BLaER1 (cell line): ENCODE data around the gene AKR1B1.

ENCODE experiments used
- H3K27ac ChIP-seq: shearing (Covaris generic); formaldehyde crosslinking; 2 replicates; pipeline ENCODE4 v1.8.1; 2022
- H3K27me3 ChIP-seq: shearing (Covaris generic); formaldehyde crosslinking; 2 replicates; pipeline ENCODE4 v1.8.1; 2022
- H3K36me3 ChIP-seq: shearing (Covaris generic); formaldehyde crosslinking; 2 replicates; pipeline ENCODE4 v1.8.1; 2022
- H3K4me1 ChIP-seq: shearing (Covaris generic); formaldehyde crosslinking; 2 replicates; pipeline ENCODE4 v1.8.1; 2022
- H3K4me2 ChIP-seq: shearing (Covaris generic); formaldehyde crosslinking; 2 replicates; pipeline ENCODE4 v1.8.1; 2022
- H3K4me3 ChIP-seq: shearing (Covaris generic); formaldehyde crosslinking; 2 replicates; pipeline ENCODE4 v1.8.1; 2022
- H3K9ac ChIP-seq: shearing (Covaris generic); formaldehyde crosslinking; 2 replicates; pipeline ENCODE4 v1.8.1; 2022
- H3K9me3 ChIP-seq: shearing (Covaris generic); formaldehyde crosslinking; 2 replicates; pipeline ENCODE4 v1.8.1; 2022
- H4K20me1 ChIP-seq: shearing (Covaris generic); formaldehyde crosslinking; 2 replicates; pipeline ENCODE4 v1.8.1; 2022
- Cebpa-rat ChIP-seq: shearing (Covaris generic); IDR thresholded peaks from 2 replicates; pipeline ENCODE4 v1.8.1; 2022

The AKR1B1 gene

DNA sequence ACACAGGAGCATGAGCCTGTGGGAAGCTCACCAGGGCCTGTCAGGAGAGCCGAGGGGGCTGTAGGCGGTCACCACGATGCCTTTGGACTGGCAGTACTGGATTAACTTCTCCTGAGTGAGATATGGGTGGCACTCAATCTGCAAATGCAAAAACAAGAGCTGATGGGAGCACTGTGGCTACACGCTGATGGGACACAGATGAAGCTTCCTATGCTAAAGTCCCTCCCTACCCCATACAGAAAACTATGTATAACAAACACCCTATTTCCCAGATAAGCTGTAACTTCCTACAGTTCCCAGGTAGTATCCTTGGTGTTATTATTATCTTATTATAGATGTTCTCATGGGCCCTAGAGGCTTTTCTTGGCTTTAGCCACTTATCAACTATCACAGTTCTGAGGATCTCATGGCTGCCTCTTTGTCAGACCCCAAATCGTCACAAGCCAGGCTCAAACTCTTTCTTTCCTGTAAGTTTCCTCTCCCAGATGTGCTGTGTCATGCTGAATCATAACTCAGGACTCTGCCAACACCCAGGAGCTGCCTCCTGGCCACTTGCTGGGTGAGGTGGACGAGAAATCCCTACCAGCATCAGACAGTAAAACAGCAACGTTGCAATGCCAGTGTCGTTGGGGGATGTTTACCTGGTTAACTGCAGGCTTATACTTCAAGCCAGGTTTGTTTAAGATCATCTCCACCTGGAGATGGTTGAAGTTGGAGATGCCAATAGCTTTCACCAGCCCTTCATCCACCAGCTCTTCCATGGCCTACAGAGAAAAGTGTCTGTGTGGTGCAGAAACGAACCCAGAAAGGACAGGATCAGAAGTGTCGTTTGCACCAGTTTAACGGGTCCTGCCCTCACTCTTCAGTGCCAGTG is 10.3 kb downstream of the AKR1B1 start:
- TF ChIP-seq Cebpa-rat = no peak
- Histone ChIP-seq H3K9ac (no peak overlapping the region), H3K4me2 (no peak overlapping the region)

DNA sequence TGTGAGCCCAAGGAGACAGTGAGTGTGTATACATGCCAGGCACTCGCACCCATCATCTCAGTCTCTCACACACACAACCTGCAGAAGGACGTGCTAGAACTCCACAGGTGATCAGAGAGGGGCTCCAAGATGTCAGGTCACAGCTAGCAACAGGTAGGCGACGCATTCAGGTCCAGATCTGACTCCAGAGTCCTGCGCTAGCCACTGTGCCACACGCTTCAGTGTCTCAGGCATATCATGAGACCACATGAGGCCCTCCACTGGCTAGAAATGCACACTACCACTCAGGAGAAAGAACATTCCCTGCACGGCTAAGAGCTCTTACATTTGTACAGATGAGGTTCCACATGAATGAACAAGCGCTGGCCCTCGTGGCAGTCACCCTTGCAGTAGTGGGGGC is 11.5 kb downstream of the AKR1B1 start:
- H4K20me1 ChIP-seq = peaks cover 3% of the 10 kb centered on the region; the same call in 1 of the 2 replicates
- no peak overlapping the region for H3K4me3 ChIP-seq
- H3K36me3 ChIP-seq = peaks cover 92% of the 10 kb centered on the region
- no peak for TF ChIP-seq Cebpa-rat
- no peaks in the 10 kb centered on the region for H3K27me3 ChIP-seq
- H3K9ac ChIP-seq = no peak overlapping the region
- H3K4me2 ChIP-seq = no peak overlapping the region
- H3K9me3 ChIP-seq = no peaks in the 10 kb centered on the region
- H3K4me1 ChIP-seq = peaks cover 28% of the 10 kb centered on the region
- peak overlapping the region; percentile 3; the same call in 1 of the 2 replicates for H3K27ac ChIP-seq

More for the DNA sequence above, 10.3 kb downstream of the AKR1B1 start:
- H3K27ac ChIP-seq = peak overlapping the region; percentile 3
- peaks cover 41% of the 10 kb centered on the region for H3K4me1 ChIP-seq
- H3K4me3 ChIP-seq = no peak overlapping the region
- peaks cover 80% of the 10 kb centered on the region for H3K36me3 ChIP-seq
- no peaks in the 10 kb centered on the region for H3K9me3 ChIP-seq
- H4K20me1 ChIP-seq = peaks cover 15% of the 10 kb centered on the region
- H3K27me3 ChIP-seq = no peaks in the 10 kb centered on the region

DNA sequence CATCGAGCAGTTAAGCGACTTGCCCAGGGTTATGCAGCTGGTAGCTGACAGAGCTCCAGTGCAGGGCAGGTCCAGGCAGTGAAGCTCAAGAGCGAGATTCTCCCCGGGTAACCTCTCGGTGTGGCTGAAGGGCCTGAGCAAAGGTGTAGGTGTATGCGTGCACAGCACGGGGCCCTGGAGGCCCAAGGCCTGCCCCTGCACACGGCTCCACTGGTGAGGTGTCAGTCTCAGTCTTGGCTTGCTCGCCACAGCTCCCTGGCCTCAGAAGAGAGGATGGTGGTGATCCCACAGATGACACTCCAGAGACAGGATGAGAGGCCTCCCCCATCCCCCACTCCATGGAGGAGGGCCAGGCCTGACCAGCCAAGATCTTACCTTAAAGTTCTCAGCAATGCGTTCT is 12.0 kb downstream of the AKR1B1 start:
- peaks cover 24% of the 10 kb centered on the region for H3K4me1 ChIP-seq
- H3K27me3 ChIP-seq = no peaks in the 10 kb centered on the region
- TF ChIP-seq Cebpa-rat = no peak
- H4K20me1 ChIP-seq = no peaks in the 10 kb centered on the region
- peaks cover 96% of the 10 kb centered on the region for H3K36me3 ChIP-seq
- no peak overlapping the region for H3K27ac ChIP-seq
- no peak overlapping the region for H3K4me2 ChIP-seq
- no peak overlapping the region for H3K9ac ChIP-seq
- H3K4me3 ChIP-seq = no peak overlapping the region
- H3K9me3 ChIP-seq = no peaks in the 10 kb centered on the region

DNA sequence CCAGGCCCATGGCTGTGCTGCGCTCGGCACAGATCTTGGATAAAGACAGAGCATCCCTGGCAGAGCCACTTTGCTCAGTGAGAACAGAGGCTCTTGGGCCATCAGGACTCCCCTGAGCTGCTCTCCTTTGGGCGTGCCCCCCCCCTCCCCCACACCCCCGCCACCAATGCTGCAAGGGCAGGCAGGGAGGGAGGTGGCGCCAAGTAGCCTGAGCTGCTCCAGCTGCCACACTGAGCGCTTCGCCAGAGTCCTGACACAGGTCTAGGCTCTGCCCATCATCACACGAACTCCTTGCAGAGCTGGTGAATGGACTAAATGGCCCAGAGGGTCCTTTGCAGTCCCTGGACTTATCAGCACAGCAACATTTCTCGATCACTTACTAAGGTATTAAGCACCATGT is 12.5 kb downstream of the AKR1B1 start:
- no peak for TF ChIP-seq Cebpa-rat
- no peak overlapping the region for H3K4me3 ChIP-seq
- no peak overlapping the region for H3K9ac ChIP-seq
- no peak overlapping the region for H3K4me2 ChIP-seq
- H3K27ac ChIP-seq = no peak overlapping the region
- H3K27me3 ChIP-seq = no peaks in the 10 kb centered on the region
- peaks cover 99% of the 10 kb centered on the region for H3K36me3 ChIP-seq
- no peaks in the 10 kb centered on the region for H3K9me3 ChIP-seq
- H4K20me1 ChIP-seq = no peaks in the 10 kb centered on the region
- H3K4me1 ChIP-seq = peaks cover 19% of the 10 kb centered on the region

DNA sequence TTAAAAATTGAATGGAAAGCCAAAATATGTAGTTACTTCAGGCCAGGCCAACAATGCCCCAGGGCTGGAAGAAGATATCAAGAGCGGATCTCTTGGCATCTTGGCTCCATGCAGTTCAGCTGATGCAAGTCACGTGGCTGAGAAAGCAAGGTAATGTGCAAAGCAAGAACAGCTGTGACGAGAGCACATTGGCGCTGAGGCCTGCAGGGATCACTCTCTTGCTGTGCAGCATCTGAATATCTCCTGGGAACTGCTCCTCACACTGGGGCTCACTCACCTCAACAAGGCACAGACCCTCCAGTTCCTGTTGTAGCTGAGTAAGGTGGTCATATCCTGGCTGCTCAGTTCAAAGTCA is 14.0 kb downstream of the AKR1B1 start:
- no peak overlapping the region for H3K27ac ChIP-seq
- H3K4me3 ChIP-seq = no peak overlapping the region
- H4K20me1 ChIP-seq = no peaks in the 10 kb centered on the region
- H3K4me2 ChIP-seq = no peak overlapping the region
- TF ChIP-seq Cebpa-rat = no peak
- H3K36me3 ChIP-seq = peaks cover 99% of the 10 kb centered on the region
- no peaks in the 10 kb centered on the region for H3K27me3 ChIP-seq
- no peaks in the 10 kb centered on the region for H3K9me3 ChIP-seq
- 0 out of 2 replicates have a peak, but pooled peaks cover 6% of the 10 kb centered on the region for H3K4me1 ChIP-seq
- H3K9ac ChIP-seq = no peak overlapping the region

DNA sequence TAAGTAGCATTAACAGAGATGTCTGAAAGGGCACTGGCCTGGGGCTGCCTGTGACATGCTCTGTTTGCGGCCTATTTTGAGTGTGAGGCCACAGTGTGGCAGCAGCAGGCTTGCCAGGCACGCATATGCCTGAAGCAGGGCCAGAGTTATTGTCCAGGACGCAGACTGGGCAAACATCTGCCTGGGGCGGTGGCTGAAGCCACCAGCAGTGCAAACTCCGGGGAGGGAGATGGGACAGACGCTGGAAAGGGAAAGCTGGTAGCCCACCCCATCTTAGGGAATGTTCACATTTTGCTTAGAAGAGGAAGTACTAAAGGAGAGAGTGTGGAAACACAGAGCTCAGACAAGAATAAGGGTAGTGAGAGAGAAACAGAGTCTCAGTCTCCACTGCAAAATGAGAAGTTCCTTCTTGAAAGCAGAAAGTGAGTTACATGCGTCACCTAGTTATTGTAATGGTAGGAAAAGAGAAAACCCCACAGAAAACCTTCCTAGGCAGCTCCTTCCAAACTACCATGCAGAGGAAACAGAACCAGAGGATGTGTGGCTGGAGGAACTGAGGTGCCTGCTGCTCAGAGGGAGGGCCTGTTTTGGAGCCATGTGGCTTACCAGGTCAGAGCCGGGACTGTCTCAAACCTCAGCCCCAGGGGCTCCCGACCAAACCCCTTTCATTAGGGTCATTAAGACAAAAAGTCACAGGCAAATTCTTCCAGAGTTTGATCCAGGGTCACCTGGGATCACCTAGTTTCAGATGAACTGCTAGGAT is 14.5 kb downstream of the AKR1B1 start:
- Histone ChIP-seq H3K9me3 (0 out of 2 replicates have a peak, but pooled peaks cover 3% of the 10 kb centered on the region), H3K4me2 (no peak overlapping the region), H3K27ac (no peak overlapping the region), H3K4me3 (no peak overlapping the region), H3K9ac (no peak overlapping the region), H3K27me3 (no peaks in the 10 kb centered on the region), H3K36me3 (peaks cover 99% of the 10 kb centered on the region), H3K4me1 (0 out of 2 replicates have a peak, but pooled peaks cover 6% of the 10 kb centered on the region), H4K20me1 (no peaks in the 10 kb centered on the region)
- no peak for TF ChIP-seq Cebpa-rat

DNA sequence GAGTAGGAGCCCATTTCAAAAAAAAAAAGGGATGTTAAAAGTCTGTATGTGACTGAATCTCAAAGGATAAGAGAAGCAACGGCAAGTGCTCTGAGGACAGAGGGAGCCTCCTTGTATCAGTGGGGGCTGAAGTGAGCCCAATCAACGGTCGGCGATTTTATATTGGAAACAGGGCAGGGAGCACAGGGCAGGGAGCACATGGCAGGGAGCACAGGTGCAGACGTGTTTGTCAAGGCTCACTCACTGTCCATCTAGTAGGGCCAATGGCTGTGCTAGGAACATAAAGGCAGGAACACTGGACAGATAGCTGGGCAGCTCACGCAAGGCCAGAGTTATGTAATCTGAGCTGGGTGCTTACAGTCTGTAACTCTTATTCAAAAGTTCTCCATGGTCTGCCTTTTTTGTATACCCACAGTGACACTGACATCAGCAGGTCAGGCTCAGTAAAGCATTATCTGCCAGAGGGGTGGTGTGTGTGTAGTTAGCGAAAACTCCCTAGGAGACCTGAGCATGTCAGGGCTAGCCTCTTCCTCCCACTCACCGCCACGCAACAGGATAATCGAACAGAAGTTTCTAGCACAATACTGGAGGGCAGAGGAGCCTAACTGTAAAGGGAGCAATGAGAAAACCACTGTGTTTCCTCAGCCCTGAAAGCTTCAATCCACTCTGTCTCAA is 15.4 kb downstream of the AKR1B1 start:
- no peak for TF ChIP-seq Cebpa-rat

DNA sequence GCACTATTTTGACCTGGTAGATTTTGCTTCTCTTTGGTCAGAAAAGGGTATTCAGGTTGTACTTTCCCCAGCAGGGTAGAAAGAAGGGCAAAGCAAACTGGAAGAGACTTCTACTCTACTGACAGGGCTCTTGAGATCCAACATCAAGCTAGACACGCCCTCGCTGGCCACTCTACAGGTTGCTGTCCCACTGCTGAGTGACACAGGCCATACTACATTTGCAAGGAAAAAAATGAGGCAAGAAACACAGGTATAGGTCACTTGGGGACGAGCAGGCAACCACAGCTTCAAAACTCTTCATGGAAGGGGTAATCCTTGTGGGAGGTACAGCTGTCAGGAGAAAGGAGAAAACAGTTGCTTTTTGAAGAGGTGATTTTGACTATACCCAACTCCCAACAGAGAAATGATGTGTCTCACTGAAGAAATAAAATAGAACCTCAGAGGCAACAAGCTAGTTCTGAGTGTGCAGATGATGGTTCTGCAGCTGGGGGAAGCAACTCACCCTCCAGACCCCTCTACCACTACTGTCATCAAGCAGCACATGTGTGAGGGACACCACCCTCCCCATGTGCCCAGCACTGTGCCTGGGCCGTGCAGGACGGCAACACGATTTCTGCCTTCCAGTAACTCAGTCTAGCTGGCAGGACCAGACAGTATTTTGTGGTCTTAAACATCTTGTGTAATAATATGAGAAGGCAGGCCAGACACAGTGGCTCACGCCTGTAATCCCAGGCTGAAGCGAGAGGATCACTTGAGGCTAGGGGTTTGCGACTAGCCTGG is 16.3 kb downstream of the AKR1B1 start:
- Histone ChIP-seq H3K4me1 (0 out of 2 replicates have a peak, but pooled peaks cover under 1% of the 10 kb centered on the region), H3K4me3 (no peak overlapping the region), H3K9me3 (peaks cover 12% of the 10 kb centered on the region; the same call in 1 of the 2 replicates), H4K20me1 (no peaks in the 10 kb centered on the region), H3K9ac (no peak overlapping the region), H3K36me3 (peaks cover 95% of the 10 kb centered on the region), H3K4me2 (no peak overlapping the region), H3K27me3 (no peaks in the 10 kb centered on the region), H3K27ac (no peak overlapping the region)
- TF ChIP-seq Cebpa-rat = no peak

More for the DNA sequence above, 15.4 kb downstream of the AKR1B1 start:
- H3K27ac ChIP-seq = no peak overlapping the region
- no peak overlapping the region for H3K9ac ChIP-seq
- H3K36me3 ChIP-seq = peaks cover 99% of the 10 kb centered on the region
- no peak overlapping the region for H3K4me3 ChIP-seq
- no peaks in the 10 kb centered on the region for H3K27me3 ChIP-seq
- H3K4me1 ChIP-seq = 0 out of 2 replicates have a peak, but pooled peaks cover 6% of the 10 kb centered on the region
- no peak overlapping the region for H3K4me2 ChIP-seq
- peaks cover 11% of the 10 kb centered on the region; the same call in 1 of the 2 replicates for H3K9me3 ChIP-seq
- no peaks in the 10 kb centered on the region for H4K20me1 ChIP-seq

DNA sequence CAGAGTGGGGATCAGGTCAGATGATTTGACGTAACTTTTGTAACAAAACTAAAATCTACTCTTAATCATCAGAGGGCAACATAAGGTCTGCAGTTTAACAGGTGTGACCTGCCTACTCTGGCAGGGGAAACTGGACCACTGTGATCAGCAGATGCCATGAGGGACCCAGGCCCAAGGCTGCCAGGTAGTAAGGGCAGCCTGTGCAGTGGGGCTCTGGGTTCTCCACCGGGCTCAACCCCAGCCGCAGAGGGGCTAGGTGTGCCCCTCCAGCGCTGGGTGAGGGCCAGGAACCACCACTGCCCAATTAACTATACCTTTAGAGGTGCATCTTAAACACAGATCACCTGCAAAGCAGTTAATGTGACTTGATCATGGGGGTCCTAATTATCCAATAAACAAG is 17.6 kb downstream of the AKR1B1 start:
- TF ChIP-seq Cebpa-rat = no peak
- H3K36me3 ChIP-seq = peaks cover 83% of the 10 kb centered on the region

More for the DNA sequence above, 17.6 kb downstream of the AKR1B1 start:
- Histone ChIP-seq H3K4me2 (no peak overlapping the region), H3K9me3 (peaks cover 12% of the 10 kb centered on the region), H3K27ac (no peak overlapping the region), H3K4me1 (no peaks in the 10 kb centered on the region), H3K9ac (no peak overlapping the region), H4K20me1 (no peaks in the 10 kb centered on the region), H3K4me3 (no peak overlapping the region), H3K27me3 (no peaks in the 10 kb centered on the region)
